ENCODE results near the gene PLEKHA4. TPM values are rescaled to one million over a fixed set of nuclear protein-coding genes. Genes with fewer than 3 reads are reported as not detected.

The PLEKHA4 gene
- total and polyA plus RNA-seq, 9 of the 15 experiments (the other 6 are each of a cell fraction or from before 2014, with no cell fraction given): 0.07 to 30.8 (median 11.4) TPM

DNA sequence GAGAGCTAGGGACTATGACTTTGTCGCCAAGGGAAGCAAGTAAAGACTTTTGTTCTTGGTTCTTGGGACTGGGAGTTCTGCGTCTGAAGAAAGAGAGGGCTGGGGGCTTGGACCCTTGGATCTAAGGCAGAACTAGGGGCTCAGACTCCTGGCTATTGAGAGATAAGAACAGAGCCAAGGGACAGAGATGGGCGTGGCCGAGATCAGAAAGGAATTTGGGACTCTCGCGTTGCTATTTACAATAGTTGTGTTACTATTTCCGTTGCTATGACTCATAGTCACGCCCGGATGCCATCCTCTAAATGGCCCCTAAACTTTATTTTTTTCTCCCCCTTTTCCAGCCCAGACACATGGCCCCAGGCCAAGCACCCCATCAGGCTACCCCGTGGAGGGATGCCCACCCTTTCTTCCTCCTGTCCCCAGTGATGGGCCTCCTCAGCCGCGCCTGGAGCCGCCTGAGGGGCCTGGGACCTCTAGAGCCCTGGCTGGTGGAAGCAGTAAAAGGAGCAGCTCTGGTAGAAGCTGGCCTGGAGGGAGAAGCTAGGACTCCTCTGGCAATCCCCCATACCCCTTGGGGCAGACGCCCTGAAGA, 4.6 kb upstream of the PLEKHA4 start (continued):
- TF ChIP-seq, protein P1, sequence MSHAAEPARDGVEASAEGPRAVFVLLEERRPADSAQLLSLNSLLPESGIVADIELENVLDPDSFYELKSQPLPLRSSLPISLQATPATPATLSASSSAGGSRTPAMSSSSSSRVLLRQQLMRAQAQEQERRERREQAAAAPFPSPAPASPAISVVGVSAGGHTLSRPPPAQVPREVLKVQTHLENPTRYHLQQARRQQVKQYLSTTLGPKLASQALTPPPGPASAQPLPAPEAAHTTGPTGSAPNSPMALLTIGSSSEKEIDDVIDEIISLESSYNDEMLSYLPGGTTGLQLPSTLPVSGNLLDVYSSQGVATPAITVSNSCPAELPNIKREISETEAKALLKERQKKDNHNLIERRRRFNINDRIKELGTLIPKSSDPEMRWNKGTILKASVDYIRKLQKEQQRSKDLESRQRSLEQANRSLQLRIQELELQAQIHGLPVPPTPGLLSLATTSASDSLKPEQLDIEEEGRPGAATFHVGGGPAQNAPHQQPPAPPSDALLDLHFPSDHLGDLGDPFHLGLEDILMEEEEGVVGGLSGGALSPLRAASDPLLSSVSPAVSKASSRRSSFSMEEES (CRISPR knock-in tag; IDR thresholded peaks at IDR 0.05): no peak
- TF ChIP-seq ILF3 (IDR thresholded peaks at IDR 0.05; ENCODE audit: borderline replicate concordance): 0 out of 2 replicates have a peak, but pooled peaks have one; percentile 76
- TF ChIP-seq MYNN (IDR thresholded peaks at IDR 0.05): no peak
- no peak for TF ChIP-seq MYNN (CRISPR knock-in tag; IDR thresholded peaks at IDR 0.05)
- no peak for TF ChIP-seq NCOA2 (IDR thresholded peaks at IDR 0.05; ENCODE audit: partially characterized antibody in 2 of 2)
- no peak; the same call in 1 of the 2 replicates for TF ChIP-seq GATAD2B (IDR thresholded peaks at IDR 0.05; ENCODE audit: borderline replicate concordance)
- TF ChIP-seq KAT7 (CRISPR knock-in tag; IDR thresholded peaks at IDR 0.05; ENCODE audit: borderline replicate concordance): no peak
- no peak for TF ChIP-seq ZNF699 (CRISPR knock-in tag; IDR thresholded peaks at IDR 0.05; ENCODE audit: insufficient replicate concordance)
- TF ChIP-seq ZNF764 (CRISPR knock-in tag; IDR thresholded peaks at IDR 0.05; ENCODE audit: low read depth): no peak
- no peak for TF ChIP-seq ZNF253 (CRISPR knock-in tag; conservative IDR thresholded peaks at IDR 0.05)
- no peak for TF ChIP-seq SMARCE1 (IDR thresholded peaks at IDR 0.05)
- TF ChIP-seq GATA2 (CRISPR knock-in tag; IDR thresholded peaks at IDR 0.05): 0 out of 2 replicates have a peak, but pooled peaks have one; percentile 1
- TF ChIP-seq, protein P2, sequence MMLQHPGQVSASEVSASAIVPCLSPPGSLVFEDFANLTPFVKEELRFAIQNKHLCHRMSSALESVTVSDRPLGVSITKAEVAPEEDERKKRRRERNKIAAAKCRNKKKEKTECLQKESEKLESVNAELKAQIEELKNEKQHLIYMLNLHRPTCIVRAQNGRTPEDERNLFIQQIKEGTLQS (IDR thresholded peaks at IDR 0.05): peak; percentile 96
- TF ChIP-seq, protein P2 (CRISPR knock-in tag; conservative IDR thresholded peaks at IDR 0.05): peak; percentile 90; the same call in 1 of the 2 replicates
- TF ChIP-seq, protein P3, sequence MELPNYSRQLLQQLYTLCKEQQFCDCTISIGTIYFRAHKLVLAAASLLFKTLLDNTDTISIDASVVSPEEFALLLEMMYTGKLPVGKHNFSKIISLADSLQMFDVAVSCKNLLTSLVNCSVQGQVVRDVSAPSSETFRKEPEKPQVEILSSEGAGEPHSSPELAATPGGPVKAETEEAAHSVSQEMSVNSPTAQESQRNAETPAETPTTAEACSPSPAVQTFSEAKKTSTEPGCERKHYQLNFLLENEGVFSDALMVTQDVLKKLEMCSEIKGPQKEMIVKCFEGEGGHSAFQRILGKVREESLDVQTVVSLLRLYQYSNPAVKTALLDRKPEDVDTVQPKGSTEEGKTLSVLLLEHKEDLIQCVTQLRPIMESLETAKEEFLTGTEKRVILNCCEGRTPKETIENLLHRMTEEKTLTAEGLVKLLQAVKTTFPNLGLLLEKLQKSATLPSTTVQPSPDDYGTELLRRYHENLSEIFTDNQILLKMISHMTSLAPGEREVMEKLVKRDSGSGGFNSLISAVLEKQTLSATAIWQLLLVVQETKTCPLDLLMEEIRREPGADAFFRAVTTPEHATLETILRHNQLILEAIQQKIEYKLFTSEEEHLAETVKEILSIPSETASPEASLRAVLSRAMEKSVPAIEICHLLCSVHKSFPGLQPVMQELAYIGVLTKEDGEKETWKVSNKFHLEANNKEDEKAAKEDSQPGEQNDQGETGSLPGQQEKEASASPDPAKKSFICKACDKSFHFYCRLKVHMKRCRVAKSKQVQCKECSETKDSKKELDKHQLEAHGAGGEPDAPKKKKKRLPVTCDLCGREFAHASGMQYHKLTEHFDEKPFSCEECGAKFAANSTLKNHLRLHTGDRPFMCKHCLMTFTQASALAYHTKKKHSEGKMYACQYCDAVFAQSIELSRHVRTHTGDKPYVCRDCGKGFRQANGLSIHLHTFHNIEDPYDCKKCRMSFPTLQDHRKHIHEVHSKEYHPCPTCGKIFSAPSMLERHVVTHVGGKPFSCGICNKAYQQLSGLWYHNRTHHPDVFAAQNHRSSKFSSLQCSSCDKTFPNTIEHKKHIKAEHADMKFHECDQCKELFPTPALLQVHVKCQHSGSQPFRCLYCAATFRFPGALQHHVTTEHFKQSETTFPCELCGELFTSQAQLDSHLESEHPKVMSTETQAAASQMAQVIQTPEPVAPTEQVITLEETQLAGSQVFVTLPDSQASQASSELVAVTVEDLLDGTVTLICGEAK (IDR thresholded peaks at IDR 0.05): peak; percentile 52
- TF ChIP-seq, protein P3 (CRISPR knock-in tag; IDR thresholded peaks at IDR 0.05): no peak
- TF ChIP-seq HNRNPLL (IDR thresholded peaks at IDR 0.05; ENCODE audit: low read depth, low read length, poor library complexity, severe bottlenecking): no peak
- peak in 1 of 2 experiments; percentile 80; a peak in 3 of 4 replicates for TF ChIP-seq TBL1XR1 (IDR thresholded peaks at IDR 0.05; ENCODE audit: low read length in 2 of 2)
